ENCODE data around the gene CLBA1.

Gene CLBA1

GRCh38 chr14:104976198-104977007 is 9.2 kb upstream of the CLBA1 start:
- H3K9ac ChIP-seq (ENCODE audit: low read depth in 1 of 2, low read length in 2 of 2), result no peak overlapping the region
- peaks cover 39 to 54% of the 10 kb centered on the region in 2 donors for H3K4me1 ChIP-seq (ENCODE audit: control insufficient read depth in 1 of 2, insufficient read depth in 2 of 2, low read length in 2 of 2)

GRCh38 chr14:104977008-104977680 is 8.4 kb upstream of the CLBA1 start:
- Histone ChIP-seq H3K9me3 (ENCODE audit: control insufficient read depth in 1 of 2, low read length in 2 of 2) (no peaks in the 10 kb centered on the region), H3K36me3 (ENCODE audit: control insufficient read depth in 1 of 2, insufficient read depth in 2 of 2, low read length in 2 of 2) (no peaks in the 10 kb centered on the region), H3K4me3 (ENCODE audit: low read depth in 1 of 2, low read length in 2 of 2) (peak overlapping the region; percentile 49 to 55), H3K27me3 (ENCODE audit: control insufficient read depth in 1 of 2, insufficient read depth in 2 of 2, low read length in 2 of 2) (peaks cover 24 to 34% of the 10 kb centered on the region in 2 donors), H3K27ac (ENCODE audit: low read depth, low read length) (no peak overlapping the region), H3K9ac (ENCODE audit: low read depth in 1 of 2, low read length in 2 of 2) (peak overlapping the region in 1 of 2 donors; percentile 26), H3K4me1 (ENCODE audit: control insufficient read depth in 1 of 2, insufficient read depth in 2 of 2, low read length in 2 of 2) (peaks cover 34 to 47% of the 10 kb centered on the region in 2 donors)

More at GRCh38 chr14:104976198-104977007, 9.2 kb upstream of the CLBA1 start:
- Histone ChIP-seq H3K4me3 (ENCODE audit: low read depth in 1 of 2, low read length in 2 of 2) (no peak overlapping the region), H3K27me3 (ENCODE audit: control insufficient read depth in 1 of 2, insufficient read depth in 2 of 2, low read length in 2 of 2) (peaks cover 24 to 34% of the 10 kb centered on the region in 2 donors), H3K9me3 (ENCODE audit: control insufficient read depth in 1 of 2, low read length in 2 of 2) (no peaks in the 10 kb centered on the region), H3K36me3 (ENCODE audit: control insufficient read depth in 1 of 2, insufficient read depth in 2 of 2, low read length in 2 of 2) (no peaks in the 10 kb centered on the region), H3K27ac (ENCODE audit: low read depth, low read length) (no peak overlapping the region)

GRCh38 chr14:104977681-104978653 is 7.6 kb upstream of the CLBA1 start, which contains the start of gene AHNAK2:
Gene AHNAK2, minus strand, starts transcription at chr14:104978374. Its CDS starts 137 bp downstream, at chr14:104978237.
- peaks cover 26 to 38% of the 10 kb centered on the region in 2 donors for H3K4me1 ChIP-seq (ENCODE audit: control insufficient read depth in 1 of 2, insufficient read depth in 2 of 2, low read length in 2 of 2)
- peak within 1 kb of the TSS; percentile 26 to 29 for H3K9ac ChIP-seq (ENCODE audit: low read depth in 1 of 2, low read length in 2 of 2)
- no peaks in the 10 kb centered on the region for H3K36me3 ChIP-seq (ENCODE audit: control insufficient read depth in 1 of 2, insufficient read depth in 2 of 2, low read length in 2 of 2)
- H3K9me3 ChIP-seq (ENCODE audit: control insufficient read depth in 1 of 2, low read length in 2 of 2), result no peaks in the 10 kb centered on the region
- no peak within 1 kb of the TSS for H3K27ac ChIP-seq (ENCODE audit: low read depth, low read length)
- H3K27me3 ChIP-seq (ENCODE audit: control insufficient read depth in 1 of 2, insufficient read depth in 2 of 2, low read length in 2 of 2), result peaks cover 24 to 29% of the 10 kb centered on the region in 2 donors
- H3K4me3 ChIP-seq (ENCODE audit: low read depth in 1 of 2, low read length in 2 of 2), result peak within 1 kb of the TSS; percentile 49 to 55

- H3K9ac ChIP-seq (ENCODE audit: low read depth in 1 of 2, low read length in 2 of 2), result no peak overlapping the region
- no peak overlapping the region for H3K4me3 ChIP-seq (ENCODE audit: low read depth in 1 of 2, low read length in 2 of 2)
- H3K4me1 ChIP-seq (ENCODE audit: control insufficient read depth in 1 of 2, insufficient read depth in 2 of 2, low read length in 2 of 2), result peaks cover 20 to 31% of the 10 kb centered on the region in 2 donors
Observed at GRCh38 chr14:104978746-104979691, 6.6 kb upstream of the CLBA1 start.

GRCh38 chr14:104979758-104980610 is 5.6 kb upstream of the CLBA1 start:
- no peaks in the 10 kb centered on the region for H3K36me3 ChIP-seq (ENCODE audit: control insufficient read depth in 1 of 2, insufficient read depth in 2 of 2, low read length in 2 of 2)
- no peaks in the 10 kb centered on the region for H3K9me3 ChIP-seq (ENCODE audit: control insufficient read depth in 1 of 2, low read length in 2 of 2)
- H3K4me1 ChIP-seq (ENCODE audit: control insufficient read depth in 1 of 2, insufficient read depth in 2 of 2, low read length in 2 of 2), result peaks cover 20 to 26% of the 10 kb centered on the region in 2 donors
- no peak overlapping the region for H3K4me3 ChIP-seq (ENCODE audit: low read depth in 1 of 2, low read length in 2 of 2)
- H3K27me3 ChIP-seq (ENCODE audit: control insufficient read depth in 1 of 2, insufficient read depth in 2 of 2, low read length in 2 of 2), result peaks cover 21 to 27% of the 10 kb centered on the region in 2 donors
- no peak overlapping the region for H3K9ac ChIP-seq (ENCODE audit: low read depth in 1 of 2, low read length in 2 of 2)
- H3K27ac ChIP-seq (ENCODE audit: low read depth, low read length), result no peak overlapping the region

More at GRCh38 chr14:104978746-104979691, 6.6 kb upstream of the CLBA1 start:
- no peaks in the 10 kb centered on the region for H3K9me3 ChIP-seq (ENCODE audit: control insufficient read depth in 1 of 2, low read length in 2 of 2)
- no peak overlapping the region for H3K27ac ChIP-seq (ENCODE audit: low read depth, low read length)
- H3K27me3 ChIP-seq (ENCODE audit: control insufficient read depth in 1 of 2, insufficient read depth in 2 of 2, low read length in 2 of 2), result peaks cover 24 to 27% of the 10 kb centered on the region in 2 donors
- no peaks in the 10 kb centered on the region for H3K36me3 ChIP-seq (ENCODE audit: control insufficient read depth in 1 of 2, insufficient read depth in 2 of 2, low read length in 2 of 2)

- Histone ChIP-seq H3K9ac (ENCODE audit: low read depth in 1 of 2, low read length in 2 of 2) (no peak overlapping the region), H3K27me3 (ENCODE audit: control insufficient read depth in 1 of 2, insufficient read depth in 2 of 2, low read length in 2 of 2) (peaks cover 21 to 27% of the 10 kb centered on the region in 2 donors), H3K9me3 (ENCODE audit: control insufficient read depth in 1 of 2, low read length in 2 of 2) (no peaks in the 10 kb centered on the region), H3K27ac (ENCODE audit: low read depth, low read length) (no peak overlapping the region), H3K36me3 (ENCODE audit: control insufficient read depth in 1 of 2, insufficient read depth in 2 of 2, low read length in 2 of 2) (no peaks in the 10 kb centered on the region), H3K4me1 (ENCODE audit: control insufficient read depth in 1 of 2, insufficient read depth in 2 of 2, low read length in 2 of 2) (peaks cover 15 to 20% of the 10 kb centered on the region in 2 donors), H3K4me3 (ENCODE audit: low read depth in 1 of 2, low read length in 2 of 2) (no peak overlapping the region)
Observed at GRCh38 chr14:104980611-104981531, 4.7 kb upstream of the CLBA1 start.

GRCh38 chr14:104981699-104982541 is 3.7 kb upstream of the CLBA1 start:
- no peak overlapping the region for H3K27ac ChIP-seq (ENCODE audit: low read depth, low read length)
- H3K27me3 ChIP-seq (ENCODE audit: control insufficient read depth in 1 of 2, insufficient read depth in 2 of 2, low read length in 2 of 2), result peaks cover 16 to 20% of the 10 kb centered on the region in 2 donors
- H3K9me3 ChIP-seq (ENCODE audit: control insufficient read depth in 1 of 2, low read length in 2 of 2), result no peaks in the 10 kb centered on the region
- no peak overlapping the region for H3K4me3 ChIP-seq (ENCODE audit: low read depth in 1 of 2, low read length in 2 of 2)
- H3K36me3 ChIP-seq (ENCODE audit: control insufficient read depth in 1 of 2, insufficient read depth in 2 of 2, low read length in 2 of 2), result no peaks in the 10 kb centered on the region
- no peak overlapping the region for H3K9ac ChIP-seq (ENCODE audit: low read depth in 1 of 2, low read length in 2 of 2)
- peaks cover 16 to 17% of the 10 kb centered on the region in 2 donors for H3K4me1 ChIP-seq (ENCODE audit: control insufficient read depth in 1 of 2, insufficient read depth in 2 of 2, low read length in 2 of 2)

Measured in duodenal mucosa (tissue), 2 donors.